GM13976 (cell line): ENCODE results near the gene TMEM200C.

ENCODE experiments used
- DNase-seq: peaks from one replicate; pipeline ENCODE4 v3.0.0; 2012; ENCODE audit warnings: low spot score
- in situ Hi-C: fragments of 300-500 bp; cut with MboI; formaldehyde crosslinking; loops from one replicate; pipeline ENCODE4 v1.12.0; 2022; ENCODE audit warnings: low sequenced_read_pairs, mixed read lengths, inconsistent platforms; ENCODE audit not compliant: unreplicated experiment
- TF ChIP-seq, protein P1 (sequence below): IDR thresholded peaks from 2 replicates; pipeline ENCODE4 v1.5.1; 2012; ENCODE audit warnings: borderline replicate concordance, mild to moderate bottlenecking; ENCODE audit not compliant: insufficient read depth; ENCODE audit errors: extremely low read depth, missing control alignments, control extremely low read depth

Gene TMEM200C

GRCh38 chr18:5892823-5893431, 2.4 kb downstream of the TMEM200C start:
- in situ Hi-C loops: loop anchor here (10.0 kb wide), 1 partner anchor 322 kb away; no protein-coding TSS in a partner anchor
- peak; percentile 13 for DNase-seq
- TF ChIP-seq, protein P1, sequence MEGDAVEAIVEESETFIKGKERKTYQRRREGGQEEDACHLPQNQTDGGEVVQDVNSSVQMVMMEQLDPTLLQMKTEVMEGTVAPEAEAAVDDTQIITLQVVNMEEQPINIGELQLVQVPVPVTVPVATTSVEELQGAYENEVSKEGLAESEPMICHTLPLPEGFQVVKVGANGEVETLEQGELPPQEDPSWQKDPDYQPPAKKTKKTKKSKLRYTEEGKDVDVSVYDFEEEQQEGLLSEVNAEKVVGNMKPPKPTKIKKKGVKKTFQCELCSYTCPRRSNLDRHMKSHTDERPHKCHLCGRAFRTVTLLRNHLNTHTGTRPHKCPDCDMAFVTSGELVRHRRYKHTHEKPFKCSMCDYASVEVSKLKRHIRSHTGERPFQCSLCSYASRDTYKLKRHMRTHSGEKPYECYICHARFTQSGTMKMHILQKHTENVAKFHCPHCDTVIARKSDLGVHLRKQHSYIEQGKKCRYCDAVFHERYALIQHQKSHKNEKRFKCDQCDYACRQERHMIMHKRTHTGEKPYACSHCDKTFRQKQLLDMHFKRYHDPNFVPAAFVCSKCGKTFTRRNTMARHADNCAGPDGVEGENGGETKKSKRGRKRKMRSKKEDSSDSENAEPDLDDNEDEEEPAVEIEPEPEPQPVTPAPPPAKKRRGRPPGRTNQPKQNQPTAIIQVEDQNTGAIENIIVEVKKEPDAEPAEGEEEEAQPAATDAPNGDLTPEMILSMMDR: no peak

- TF ChIP-seq, protein P1: no peak
- in situ Hi-C loops: loop anchor here (10.0 kb wide), 1 partner anchor 323 kb away; no protein-coding TSS in a partner anchor
- peak; percentile 15 for DNase-seq
These were observed 3.5 kb downstream of the TMEM200C start for GRCh38 chr18:5891854-5892215.

DNA sequence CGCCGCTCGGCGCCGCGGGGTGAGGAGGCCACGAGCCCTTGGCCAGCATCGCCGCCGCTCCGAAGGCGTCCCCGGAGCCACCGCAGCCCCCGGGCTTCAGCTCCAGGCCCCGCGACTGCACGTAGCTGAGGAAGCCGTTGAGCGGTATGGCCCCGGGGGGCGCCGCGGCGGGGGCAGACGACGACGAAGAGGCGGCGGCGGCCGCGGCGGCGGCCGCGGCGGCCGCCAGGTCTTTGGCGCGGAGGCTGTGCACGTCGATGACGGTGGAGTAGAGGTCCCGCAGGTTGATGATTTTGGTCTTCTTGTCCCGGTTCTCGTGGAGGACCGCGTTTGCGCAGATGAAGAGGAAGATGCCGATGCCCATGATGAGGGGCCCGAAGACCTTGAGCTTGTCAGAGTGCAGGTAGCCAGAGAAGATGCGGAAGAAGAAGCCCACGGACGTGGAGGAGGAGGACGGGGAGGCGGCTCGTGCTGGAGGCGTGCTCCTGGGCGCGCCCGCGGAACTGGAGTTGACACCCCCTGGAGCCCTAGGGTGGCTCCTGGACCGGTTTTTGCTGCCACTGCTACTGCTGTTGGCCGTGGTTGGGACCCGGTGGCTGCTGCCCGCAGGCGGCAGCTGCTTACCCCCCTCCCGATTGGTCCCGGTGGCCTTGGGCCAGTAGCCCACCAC, 4.0 kb downstream of the TMEM200C start:
- peak; percentile 25 for DNase-seq
- in situ Hi-C loops: loop anchor here (10.0 kb wide), 1 partner anchor 323 kb away; no protein-coding TSS in a partner anchor
- TF ChIP-seq, protein P1: no peak

GRCh38 chr18:5890331-5891183, 4.8 kb downstream of the TMEM200C start:
- TF ChIP-seq, protein P1: peak; percentile 82
- in situ Hi-C loops: loop anchor here (10.0 kb wide), 1 partner anchor 324 kb away; no protein-coding TSS in a partner anchor
- DNase-seq: peak; percentile 88

GRCh38 chr18:5885361-5885760, 10.0 kb downstream of the TMEM200C start:
- no peak for DNase-seq
- TF ChIP-seq, protein P1: no peak
- in situ Hi-C loops: no loop called here

DNA sequence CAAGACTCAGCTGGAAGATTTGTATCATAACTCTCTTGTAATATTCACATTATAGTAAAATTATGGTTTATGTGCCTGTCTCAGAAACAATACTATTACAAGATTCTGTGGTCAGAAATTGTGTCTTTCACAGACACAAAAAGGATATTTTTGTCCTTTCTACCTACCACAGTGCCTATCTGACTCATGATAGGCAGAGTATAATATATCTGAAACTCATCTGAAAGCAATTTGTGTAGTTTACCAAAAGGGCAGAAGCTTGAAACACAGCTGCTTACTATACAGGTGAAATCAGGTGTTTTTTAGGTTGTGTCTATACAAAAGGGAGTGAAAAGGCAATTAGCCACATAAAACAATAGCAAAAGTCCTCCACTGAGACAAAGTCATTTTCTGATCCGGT, 10.9 kb downstream of the TMEM200C start:
- DNase-seq: no peak
- TF ChIP-seq, protein P1: no peak
- in situ Hi-C loops: no loop called here
